Endodermal cell (in vitro differentiated cells): Measurements from ENCODE around the gene ATP8B4. TPM values are rescaled to one million over a fixed set of nuclear protein-coding genes. Genes with fewer than 3 reads are reported as not detected.

Source experiments
- DNase-seq: peaks from one replicate; pipeline ENCODE4 v3.0.0-alpha.2; 2017
- H3K27ac ChIP-seq: 2 replicates; pipeline ENCODE4 v1.5.1; 2013; ENCODE audit warnings: mild to moderate bottlenecking, low read depth, low read length, moderate library complexity
- H3K27me3 ChIP-seq: 2 replicates; pipeline ENCODE4 v1.6.1; 2013; ENCODE audit warnings: mild to moderate bottlenecking, low read length, moderate library complexity; ENCODE audit not compliant: insufficient read depth, control insufficient read depth, poor library complexity, severe bottlenecking
- H3K36me3 ChIP-seq: 2 replicates; pipeline ENCODE4 v1.7.0; 2013; ENCODE audit warnings: mild to moderate bottlenecking, low read length, moderate library complexity; ENCODE audit not compliant: control insufficient read depth, insufficient read depth
- H3K4me1 ChIP-seq: one replicate; pipeline ENCODE4 v1.7.0; 2013; ENCODE audit warnings: low read length; ENCODE audit not compliant: control insufficient read depth, insufficient read depth
- H3K4me3 ChIP-seq: 2 replicates; pipeline ENCODE4 v1.5.1; 2013; ENCODE audit warnings: mild to moderate bottlenecking, low read length, moderate library complexity
- H3K9ac ChIP-seq: 2 replicates; pipeline ENCODE4 v1.6.1; 2013; ENCODE audit warnings: mild to moderate bottlenecking, low read length, moderate library complexity; ENCODE audit not compliant: poor library complexity, severe bottlenecking; ENCODE audit errors: extremely low read depth
- H3K9me3 ChIP-seq: 2 replicates; pipeline ENCODE4 v1.6.1; 2013; ENCODE audit warnings: mild to moderate bottlenecking, low read length, moderate library complexity; ENCODE audit not compliant: control insufficient read depth
- H3K27ac Mint-ChIP-seq: 2 replicates; pipeline ENCODE4 v1.8.0; 2020; ENCODE audit warnings: mixed read lengths
- H3K27me3 Mint-ChIP-seq: 2 replicates; pipeline ENCODE4 v1.8.0; 2021; ENCODE audit warnings: mild to moderate bottlenecking, mixed read lengths; ENCODE audit not compliant: insufficient read depth
- H3K36me3 Mint-ChIP-seq: 2 replicates; pipeline ENCODE4 v1.8.0; 2020; ENCODE audit warnings: low read depth, mixed read lengths
- H3K4me1 Mint-ChIP-seq: 2 replicates; pipeline ENCODE4 v1.8.0; 2020; ENCODE audit warnings: mixed read lengths
- H3K4me3 Mint-ChIP-seq: 2 replicates; pipeline ENCODE4 v1.8.0; 2020; ENCODE audit warnings: mild to moderate bottlenecking, moderate library complexity, mixed read lengths
- H3K9me3 Mint-ChIP-seq: 2 replicates; pipeline ENCODE4 v1.8.0; 2020; ENCODE audit warnings: mild to moderate bottlenecking, mixed read lengths
- CTCF ChIP-seq: fragments of 200-600 bp; sonication (generic); conservative IDR thresholded peaks from 2 replicates; pipeline ENCODE4 v1.5.0; 2021; ENCODE audit warnings: antibody characterized with exemption, mild to moderate bottlenecking
- WGBS, 2 experiments: methylation state at CpG; one replicate each; pipeline versions ENCODE4 v1.1.5 to v1.1.7; 2013; ENCODE audit warnings: missing lambda C conversion rate in 2 of 2, mixed read lengths in 1 of 2; ENCODE audit not compliant: insufficient coverage in 1 of 2, insufficient read length in 1 of 2; 5-methylcytosine and 5-hydroxymethylcytosine counted together
- total RNA-seq, 2 donors: library from RNA; stranded (reverse); fragmentation: NEBNext Ultra II Directional in 1 of 2; extraction: Animal tissue kit (Norgen Biotek cat#: 25700) in 1 of 2; gene quantifications; 2 replicates in 1 of 2; 3 replicates in 1 of 2; pipeline ENCODE4 v1.2.1, GENCODE V29; 2021

Gene ATP8B4
- total RNA-seq, 2 donors from 2014 or later: 0.64 to 0.95 TPM

DNA sequence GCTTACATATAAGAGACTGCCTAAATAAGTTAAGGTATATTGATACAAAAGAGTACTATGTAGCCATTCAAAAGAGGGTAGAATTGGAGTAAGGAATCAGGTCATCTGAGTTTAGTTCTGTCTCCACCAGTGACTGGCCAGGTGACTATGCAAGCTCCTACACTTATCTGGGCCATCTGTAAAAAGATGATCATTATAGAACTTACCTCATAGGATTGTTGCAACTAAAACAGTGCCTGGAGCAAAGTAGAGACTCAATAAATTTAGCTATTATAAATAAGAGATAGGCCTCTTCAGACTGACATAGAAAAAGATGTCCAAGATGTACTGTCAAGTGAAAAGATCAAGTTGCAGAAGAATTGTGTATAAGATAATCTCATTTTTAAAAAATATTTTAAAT, 1.7 kb upstream of the ATP8B4 start:
- no peak for TF ChIP-seq CTCF
- Mint-ChIP-seq H3K27ac (no peak overlapping the region), H3K4me1 (peaks cover 14% of the 10 kb centered on the region)

GRCh38 chr15:50117431-50118027, 1.5 kb downstream of the ATP8B4 start:
- no peak overlapping the region for H3K27ac ChIP-seq
- no peak overlapping the region for H3K4me3 Mint-ChIP-seq
- H3K4me1 ChIP-seq: no peaks in the 10 kb centered on the region
- no peak overlapping the region for H3K9ac ChIP-seq
- no peaks in the 10 kb centered on the region for H3K36me3 Mint-ChIP-seq
- H3K27ac Mint-ChIP-seq: no peak overlapping the region
- H3K27me3 ChIP-seq: no peaks in the 10 kb centered on the region
- no peaks in the 10 kb centered on the region for H3K27me3 Mint-ChIP-seq
- peaks cover 14% of the 10 kb centered on the region for H3K4me1 Mint-ChIP-seq
- no peak overlapping the region for H3K4me3 ChIP-seq
- no peaks in the 10 kb centered on the region for H3K9me3 ChIP-seq
- no peaks in the 10 kb centered on the region for H3K36me3 ChIP-seq
- DNase-seq: no peak
- no peak for TF ChIP-seq CTCF
- H3K9me3 Mint-ChIP-seq: peaks cover 3% of the 10 kb centered on the region

More for the DNA sequence above, 1.7 kb upstream of the ATP8B4 start:
- no peaks in the 10 kb centered on the region for H3K27me3 ChIP-seq
- no peaks in the 10 kb centered on the region for H3K36me3 ChIP-seq
- no peak overlapping the region for H3K9ac ChIP-seq
- Mint-ChIP-seq H3K9me3 (peaks cover 5% of the 10 kb centered on the region), H3K27me3 (no peaks in the 10 kb centered on the region), H3K36me3 (no peaks in the 10 kb centered on the region), H3K4me3 (no peak overlapping the region)
- no peak overlapping the region for H3K4me3 ChIP-seq
- H3K4me1 ChIP-seq: no peaks in the 10 kb centered on the region
- H3K27ac ChIP-seq: no peak overlapping the region
- DNase-seq: no peak
- peaks cover 8% of the 10 kb centered on the region for H3K9me3 ChIP-seq

GRCh38 chr15:50116477-50116876, 2.6 kb downstream of the ATP8B4 start:
- H3K27me3 Mint-ChIP-seq: no peaks in the 10 kb centered on the region

More at GRCh38 chr15:50116477-50116876, 2.6 kb downstream of the ATP8B4 start:
- Mint-ChIP-seq H3K27ac (peak overlapping the region; percentile 27), H3K4me3 (no peak overlapping the region), H3K36me3 (no peaks in the 10 kb centered on the region), H3K4me1 (peaks cover 14% of the 10 kb centered on the region), H3K9me3 (peaks cover 3% of the 10 kb centered on the region)
- Histone ChIP-seq H3K4me1 (no peaks in the 10 kb centered on the region), H3K4me3 (no peak overlapping the region), H3K9me3 (no peaks in the 10 kb centered on the region), H3K36me3 (no peaks in the 10 kb centered on the region), H3K27me3 (no peaks in the 10 kb centered on the region), H3K27ac (no peak overlapping the region), H3K9ac (no peak overlapping the region)
- TF ChIP-seq CTCF: peak; percentile 79
- DNase-seq: peak; percentile 82
- 20 to 44% methylated on average over 1 to 3 of the region's 3 CpGs for WGBS, 2 experiments
